T-helper 2 cell treated with Interferon-gamma antibody and Interleukin-4, amounts not matched to agents 5 μg/mL and 100 μg/mL, for 36 hours (primary cell): ENCODE measurements around the gene METTL2A.
"Not testable (repeated sequence)": the region's sequence is repeated elsewhere in the genome, so short reads cannot be mapped to it uniquely, and the experiment has no call there.

Experiments
- DNase-seq: peaks from one replicate; pipeline ENCODE4 v3.0.0; 2021; ENCODE audit warnings: low spot score
- H3K27ac Mint-ChIP-seq: one replicate; pipeline ENCODE4 v1.8.0; 2021; ENCODE audit warnings: mild to moderate bottlenecking, mixed read lengths
- H3K27me3 Mint-ChIP-seq: one replicate; pipeline ENCODE4 v1.8.0; 2021; ENCODE audit warnings: low read depth, mixed read lengths
- H3K36me3 Mint-ChIP-seq: one replicate; pipeline ENCODE4 v1.8.0; 2021; ENCODE audit warnings: low read depth, mixed read lengths
- H3K4me1 Mint-ChIP-seq: one replicate; pipeline ENCODE4 v1.8.0; 2021; ENCODE audit warnings: low read depth, mixed read lengths
- H3K4me3 Mint-ChIP-seq: one replicate; pipeline ENCODE4 v1.8.0; 2022; ENCODE audit warnings: mild to moderate bottlenecking, moderate library complexity, mixed read lengths
- H3K9me3 Mint-ChIP-seq: one replicate; pipeline ENCODE4 v1.8.0; 2021; ENCODE audit warnings: mixed read lengths

Gene METTL2A

DNA sequence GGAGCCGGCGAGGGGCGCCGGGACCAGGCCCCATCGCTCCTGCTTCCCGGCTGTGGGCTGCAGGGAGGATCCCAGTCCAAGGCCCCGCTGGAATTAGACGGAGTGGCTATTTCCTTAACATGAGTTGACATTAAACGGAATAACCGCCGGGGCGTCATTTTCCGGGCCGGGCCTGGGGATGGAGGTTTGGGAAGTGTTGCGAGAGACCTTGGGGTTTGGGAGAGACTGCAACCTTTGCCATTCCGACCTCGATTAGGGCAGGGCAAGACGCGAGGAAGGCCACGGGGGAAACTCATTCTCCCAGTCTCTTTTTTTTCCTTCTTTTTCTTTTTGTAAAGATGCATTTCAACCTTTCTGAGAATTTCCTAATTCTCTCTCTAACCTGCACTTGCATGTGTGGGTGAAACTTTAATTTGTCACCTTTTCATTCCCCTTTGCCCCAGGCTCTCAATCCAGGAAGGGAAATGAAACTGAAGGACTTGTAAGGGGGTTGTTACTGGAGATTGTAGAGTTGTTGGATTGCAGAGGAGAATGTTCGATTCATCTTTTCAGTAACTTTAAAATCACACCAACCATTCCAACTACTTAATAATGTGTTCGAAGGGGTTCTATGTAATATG, 56.1 kb downstream of the METTL2A start:
- H3K4me3 Mint-ChIP-seq: peak overlapping the region; percentile 93
- H3K9me3 Mint-ChIP-seq, H3K27me3 Mint-ChIP-seq: not testable (repeated sequence)
- peak; percentile 19 for DNase-seq
- H3K27ac Mint-ChIP-seq: peak overlapping the region; percentile 90
- H3K36me3 Mint-ChIP-seq: peaks cover 17% of the 10 kb centered on the region
- H3K4me1 Mint-ChIP-seq: peaks cover 22% of the 10 kb centered on the region

DNA sequence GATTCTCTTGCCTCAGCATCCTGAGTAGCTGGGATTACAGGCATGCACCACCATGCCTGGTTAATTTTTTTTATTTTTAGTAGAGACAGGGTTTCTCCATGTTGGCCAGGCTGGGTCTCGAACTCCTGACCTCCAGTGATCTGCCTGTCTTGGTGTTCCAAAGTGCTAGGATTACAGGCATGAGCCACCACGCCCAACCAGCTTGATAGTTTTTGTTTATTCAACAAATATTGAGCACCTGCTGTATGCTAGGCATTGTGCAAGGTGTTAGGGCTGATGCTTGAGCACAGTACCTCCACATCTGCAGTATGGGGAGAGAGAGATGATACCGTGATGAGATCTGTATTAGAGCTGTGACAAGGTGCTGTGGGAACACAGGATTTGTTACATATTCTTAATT, 58.9 kb downstream of the METTL2A start:
- DNase-seq, H3K9me3 Mint-ChIP-seq, H3K4me3 Mint-ChIP-seq, H3K27me3 Mint-ChIP-seq: not testable (repeated sequence)
- Mint-ChIP-seq H3K27ac (peak overlapping the region; percentile 10), H3K36me3 (peaks cover 20% of the 10 kb centered on the region), H3K4me1 (peaks cover 18% of the 10 kb centered on the region)

DNA sequence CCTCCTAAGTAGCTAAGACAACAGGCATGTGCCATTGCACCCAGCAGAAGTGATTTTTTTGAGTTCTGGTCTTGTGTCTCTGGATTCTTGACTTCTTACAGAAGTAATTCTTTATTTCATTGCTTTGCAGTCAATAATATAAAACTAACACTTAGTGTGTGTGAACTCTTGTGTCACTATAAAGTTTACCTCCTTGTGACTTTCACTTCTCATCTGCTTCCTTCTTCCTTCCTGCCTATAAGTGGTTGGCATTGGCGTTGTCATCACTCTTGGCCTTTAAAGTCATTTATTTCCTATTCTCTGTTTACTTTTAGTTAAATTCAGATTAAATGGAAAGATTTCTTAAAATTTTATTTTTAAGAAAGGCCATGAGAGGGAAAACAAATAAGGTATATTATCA, 67.3 kb downstream of the METTL2A start:
- not testable (repeated sequence) for H3K9me3 Mint-ChIP-seq, H3K27ac Mint-ChIP-seq, H3K4me1 Mint-ChIP-seq, DNase-seq, H3K4me3 Mint-ChIP-seq, H3K27me3 Mint-ChIP-seq
- H3K36me3 Mint-ChIP-seq: peaks cover 13% of the 10 kb centered on the region

DNA sequence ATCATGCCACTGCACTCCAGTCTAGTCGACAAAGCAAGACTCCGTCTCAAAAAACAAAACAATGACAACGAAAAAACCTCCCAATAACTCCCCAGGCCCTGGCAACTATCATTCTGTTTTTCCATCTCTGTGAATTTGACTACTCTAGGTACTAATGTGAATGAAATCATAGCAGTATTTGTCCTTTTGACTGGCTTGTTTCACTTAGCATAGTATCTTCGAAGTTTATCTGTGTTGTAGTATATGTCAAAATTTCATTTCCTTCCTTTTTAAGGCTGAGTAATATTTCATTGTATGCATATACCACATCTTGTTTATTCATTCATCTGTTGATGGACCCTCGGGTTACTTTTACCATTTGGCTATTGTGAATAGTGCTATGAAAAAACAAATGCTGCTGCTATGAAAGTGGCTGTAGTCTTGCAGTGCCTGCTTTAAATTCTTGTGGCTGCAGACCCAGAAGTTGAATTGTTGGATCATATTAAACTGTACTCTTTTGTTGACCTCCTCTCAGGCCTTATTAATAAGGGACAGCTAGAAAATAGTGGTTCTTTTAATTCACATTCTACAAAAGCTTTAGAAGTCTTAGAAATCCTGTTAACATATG, 69.5 kb downstream of the METTL2A start:
- not testable (repeated sequence) for H3K27me3 Mint-ChIP-seq, H3K36me3 Mint-ChIP-seq, H3K4me3 Mint-ChIP-seq, DNase-seq, H3K4me1 Mint-ChIP-seq, H3K9me3 Mint-ChIP-seq
- peak overlapping the region; percentile 21 for H3K27ac Mint-ChIP-seq

DNA sequence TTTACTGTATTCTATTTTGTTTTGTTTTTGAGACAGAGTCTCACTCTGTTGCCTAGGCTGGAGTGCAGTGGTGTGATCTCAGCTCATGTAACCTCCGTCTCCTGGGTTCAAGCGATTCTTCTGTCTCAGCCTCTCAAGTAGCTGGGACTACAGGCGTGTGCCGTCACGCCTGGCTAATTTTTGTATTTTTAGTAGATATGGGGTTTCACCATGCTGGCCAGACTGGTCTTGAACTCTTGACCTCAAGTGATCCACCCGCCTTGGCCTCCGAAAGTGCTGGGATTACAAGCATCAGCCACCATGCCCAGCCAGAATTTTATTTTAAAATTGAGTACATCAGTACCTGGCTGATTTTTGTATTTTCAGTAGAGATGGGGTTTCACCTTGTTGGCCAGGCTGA, 70.4 kb downstream of the METTL2A start:
- H3K4me3 Mint-ChIP-seq, H3K27me3 Mint-ChIP-seq, H3K27ac Mint-ChIP-seq, H3K36me3 Mint-ChIP-seq, H3K4me1 Mint-ChIP-seq, H3K9me3 Mint-ChIP-seq, DNase-seq: not testable (repeated sequence)

DNA sequence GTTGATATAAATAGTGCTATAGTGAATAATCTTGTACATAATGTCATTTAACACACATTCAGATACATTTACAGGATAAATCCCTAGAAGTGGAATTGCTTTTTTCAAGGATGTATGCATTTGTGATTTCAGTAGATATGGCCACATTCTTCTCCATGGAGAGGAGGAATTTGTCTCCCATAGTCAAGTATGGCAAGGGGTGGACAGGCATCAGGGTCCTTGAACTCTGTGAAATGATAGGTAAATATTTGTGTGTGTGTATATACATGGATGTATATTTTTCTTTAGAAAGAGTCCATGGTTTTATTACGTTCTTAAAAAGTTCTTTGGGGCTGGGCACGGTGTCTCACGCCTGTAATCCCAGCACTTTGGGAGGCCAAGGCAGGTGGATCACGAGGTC, 72.6 kb downstream of the METTL2A start:
- not testable (repeated sequence) for H3K4me1 Mint-ChIP-seq, H3K27me3 Mint-ChIP-seq, H3K9me3 Mint-ChIP-seq, H3K4me3 Mint-ChIP-seq, H3K27ac Mint-ChIP-seq, DNase-seq, H3K36me3 Mint-ChIP-seq

DNA sequence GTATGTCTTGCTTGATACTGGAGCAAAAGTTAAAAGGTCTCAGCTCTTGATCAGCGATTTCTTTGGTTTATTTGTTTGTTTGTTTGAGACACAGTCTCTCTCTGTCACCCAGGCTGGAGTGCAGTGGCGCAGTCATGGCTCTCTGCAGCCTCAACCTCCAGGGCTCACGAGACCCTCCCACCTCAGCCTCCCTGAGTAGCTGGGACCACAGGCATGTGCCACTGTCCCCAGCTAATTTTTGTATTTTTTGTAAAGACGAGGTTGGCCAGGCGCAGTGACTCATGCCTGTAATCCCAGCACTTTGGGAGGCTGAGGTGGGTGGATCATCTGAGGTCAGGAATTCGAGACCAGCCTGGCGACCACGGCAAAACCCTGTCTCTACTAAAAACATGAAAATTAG, 75.1 kb downstream of the METTL2A start:
- not testable (repeated sequence) for H3K4me3 Mint-ChIP-seq, DNase-seq, H3K9me3 Mint-ChIP-seq, H3K27ac Mint-ChIP-seq, H3K36me3 Mint-ChIP-seq, H3K27me3 Mint-ChIP-seq, H3K4me1 Mint-ChIP-seq
